Astrocyte (in vitro differentiated cells and primary cell): Measurements from ENCODE around the gene SUFU. TPM values are rescaled to one million over a fixed set of nuclear protein-coding genes. Genes with fewer than 3 reads are reported as not detected.

Source experiments
- DNase-seq: peaks from one replicate; pipeline ENCODE4 v3.0.0-alpha.2; 2010; ENCODE audit warnings: low read depth
- FAIRE-seq: peaks from 2 replicates; lab custom pipeline; 2011; peaks lifted over from hg19 to GRCh38; lab: Jason Lieb, UNC
- H2AFZ ChIP-seq: 2 replicates; pipeline ENCODE4 v1.6.0; 2012; ENCODE audit warnings: low read depth, low read length, inconsistent platforms
- H3K27ac ChIP-seq: 2 replicates; pipeline ENCODE4 v1.5.1; 2011; ENCODE audit warnings: low read depth, low read length, inconsistent platforms
- H3K27me3 ChIP-seq: 2 replicates; pipeline ENCODE4 v1.6.0; 2011; ENCODE audit warnings: low read length, inconsistent platforms; ENCODE audit not compliant: insufficient read depth
- H3K36me3 ChIP-seq: 2 replicates; pipeline ENCODE4 v1.5.1; 2011; ENCODE audit warnings: low read length, inconsistent platforms; ENCODE audit not compliant: insufficient read depth
- H3K4me1 ChIP-seq: 2 replicates; pipeline ENCODE4 v1.5.1; 2011; ENCODE audit warnings: low read length, inconsistent platforms; ENCODE audit not compliant: insufficient read depth
- H3K4me2 ChIP-seq: 2 replicates; pipeline ENCODE4 v1.6.0; 2012; ENCODE audit warnings: low read length, inconsistent platforms
- H3K4me3 ChIP-seq: 2 replicates; pipeline ENCODE4 v1.5.1; 2011; ENCODE audit warnings: low read depth, mild to moderate bottlenecking, low read length, inconsistent platforms; ENCODE audit not compliant: insufficient read depth
- H3K79me2 ChIP-seq: 2 replicates; pipeline ENCODE4 v1.6.0; 2012; ENCODE audit warnings: mild to moderate bottlenecking, low read length, inconsistent platforms; ENCODE audit not compliant: insufficient read depth
- H3K9ac ChIP-seq: 2 replicates; pipeline ENCODE4 v1.6.0; 2012; ENCODE audit warnings: mild to moderate bottlenecking, low read length, inconsistent platforms
- H3K9me3 ChIP-seq: 2 replicates; pipeline ENCODE4 v1.5.1; 2012; ENCODE audit warnings: low read depth, mild to moderate bottlenecking, low read length, inconsistent platforms; ENCODE audit not compliant: insufficient read depth
- H4K20me1 ChIP-seq: 2 replicates; pipeline ENCODE4 v1.6.0; 2012; ENCODE audit warnings: low read length, inconsistent platforms; ENCODE audit not compliant: insufficient read depth
- H3K27ac Mint-ChIP-seq: one replicate; pipeline ENCODE4 v1.8.0; 2021; ENCODE audit warnings: mild to moderate bottlenecking, mixed read lengths; ENCODE audit not compliant: unreplicated experiment
- H3K27me3 Mint-ChIP-seq: one replicate; pipeline ENCODE4 v1.8.0; 2021; ENCODE audit warnings: low read depth, mixed read lengths; ENCODE audit not compliant: unreplicated experiment
- H3K36me3 Mint-ChIP-seq: one replicate; pipeline ENCODE4 v1.8.0; 2021; ENCODE audit warnings: low read depth, mixed read lengths; ENCODE audit not compliant: unreplicated experiment
- H3K4me1 Mint-ChIP-seq: one replicate; pipeline ENCODE4 v1.8.0; 2021; ENCODE audit warnings: low read depth, mixed read lengths; ENCODE audit not compliant: unreplicated experiment
- H3K4me3 Mint-ChIP-seq: one replicate; pipeline ENCODE4 v1.8.0; 2021; ENCODE audit warnings: mild to moderate bottlenecking, moderate library complexity, mixed read lengths; ENCODE audit not compliant: unreplicated experiment
- H3K9me3 Mint-ChIP-seq: one replicate; pipeline ENCODE4 v1.8.0; 2021; ENCODE audit warnings: mild to moderate bottlenecking, mixed read lengths; ENCODE audit not compliant: unreplicated experiment
- EZH2 ChIP-seq: IDR thresholded peaks from 2 replicates; pipeline ENCODE4 v1.6.1; 2012; ENCODE audit warnings: mild to moderate bottlenecking, low read length, inconsistent platforms; ENCODE audit not compliant: insufficient read depth
- total RNA-seq: library from RNA; stranded (reverse); gene quantifications from 2 replicates; pipeline ENCODE4 v1.2.1, GENCODE V29; 2021
- TF ChIP-seq, protein P1 (sequence below): IDR thresholded peaks from 2 replicates; pipeline ENCODE4 v1.5.1; 2011; ENCODE audit warnings: low read depth, mild to moderate bottlenecking, inconsistent platforms, low read length, moderate library complexity; ENCODE audit not compliant: insufficient read depth

SUFU gene
- total RNA-seq, 1 donor from 2014 or later = 25.8 TPM

- Histone ChIP-seq H3K4me1 (peaks cover 7% of the 10 kb centered on the region), H3K79me2 (peaks cover 73% of the 10 kb centered on the region), H4K20me1 (peaks cover 70% of the 10 kb centered on the region), H3K27me3 (no peaks in the 10 kb centered on the region), H3K4me3 (peak overlapping the region; percentile 97), H3K27ac (peak overlapping the region; percentile 74), H3K9me3 (no peaks in the 10 kb centered on the region), H3K36me3 (no peaks in the 10 kb centered on the region), H2AFZ (peak overlapping the region; percentile 29), H3K9ac (peak overlapping the region; percentile 98), H3K4me2 (peak overlapping the region; percentile 97)
- Mint-ChIP-seq H3K4me1 (peaks cover 7% of the 10 kb centered on the region), H3K27me3 (no peaks in the 10 kb centered on the region), H3K27ac (no peak overlapping the region), H3K36me3 (no peaks in the 10 kb centered on the region), H3K9me3 (no peaks in the 10 kb centered on the region), H3K4me3 (no peak overlapping the region)
- FAIRE-seq (no peak), DNase-seq (no peak)
- no peak for TF ChIP-seq EZH2
- TF ChIP-seq, protein P1, sequence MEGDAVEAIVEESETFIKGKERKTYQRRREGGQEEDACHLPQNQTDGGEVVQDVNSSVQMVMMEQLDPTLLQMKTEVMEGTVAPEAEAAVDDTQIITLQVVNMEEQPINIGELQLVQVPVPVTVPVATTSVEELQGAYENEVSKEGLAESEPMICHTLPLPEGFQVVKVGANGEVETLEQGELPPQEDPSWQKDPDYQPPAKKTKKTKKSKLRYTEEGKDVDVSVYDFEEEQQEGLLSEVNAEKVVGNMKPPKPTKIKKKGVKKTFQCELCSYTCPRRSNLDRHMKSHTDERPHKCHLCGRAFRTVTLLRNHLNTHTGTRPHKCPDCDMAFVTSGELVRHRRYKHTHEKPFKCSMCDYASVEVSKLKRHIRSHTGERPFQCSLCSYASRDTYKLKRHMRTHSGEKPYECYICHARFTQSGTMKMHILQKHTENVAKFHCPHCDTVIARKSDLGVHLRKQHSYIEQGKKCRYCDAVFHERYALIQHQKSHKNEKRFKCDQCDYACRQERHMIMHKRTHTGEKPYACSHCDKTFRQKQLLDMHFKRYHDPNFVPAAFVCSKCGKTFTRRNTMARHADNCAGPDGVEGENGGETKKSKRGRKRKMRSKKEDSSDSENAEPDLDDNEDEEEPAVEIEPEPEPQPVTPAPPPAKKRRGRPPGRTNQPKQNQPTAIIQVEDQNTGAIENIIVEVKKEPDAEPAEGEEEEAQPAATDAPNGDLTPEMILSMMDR = no peak
Observed at GRCh38 chr10:102501201-102502028, 2.4 kb upstream of the SUFU start.

DNA sequence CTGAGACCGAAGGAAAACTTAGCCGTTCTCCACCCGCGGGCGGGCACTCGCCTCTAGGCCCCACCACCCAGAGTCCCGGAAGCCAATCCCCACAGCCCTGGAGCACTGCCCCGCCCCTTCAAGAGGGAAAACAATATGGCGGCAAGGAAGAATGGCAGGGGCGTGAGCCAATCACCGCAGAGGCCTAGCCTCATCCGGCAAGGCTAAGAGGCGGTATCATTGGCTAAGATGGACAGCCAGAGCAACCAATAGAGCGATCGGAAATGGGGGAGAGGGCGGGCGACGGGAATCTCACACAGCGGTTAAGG is 1.8 kb upstream of the SUFU start:
- Histone ChIP-seq H2AFZ (peak overlapping the region; percentile 90), H3K4me3 (peak overlapping the region; percentile 97), H3K4me1 (peaks cover 7% of the 10 kb centered on the region), H3K27me3 (no peaks in the 10 kb centered on the region), H3K4me2 (peak overlapping the region; percentile 100), H3K36me3 (no peaks in the 10 kb centered on the region), H4K20me1 (peaks cover 70% of the 10 kb centered on the region), H3K9me3 (no peaks in the 10 kb centered on the region), H3K79me2 (peaks cover 72% of the 10 kb centered on the region), H3K9ac (peak overlapping the region; percentile 98), H3K27ac (peak overlapping the region; percentile 89)
- H3K4me3 Mint-ChIP-seq = no peak overlapping the region
- peaks cover 7% of the 10 kb centered on the region for H3K4me1 Mint-ChIP-seq
- DNase-seq (peak; percentile 98), FAIRE-seq (peak; percentile 32)
- H3K36me3 Mint-ChIP-seq = no peaks in the 10 kb centered on the region
- H3K9me3 Mint-ChIP-seq = no peaks in the 10 kb centered on the region
- H3K27me3 Mint-ChIP-seq = no peaks in the 10 kb centered on the region
- no peak overlapping the region for H3K27ac Mint-ChIP-seq
- no peak for TF ChIP-seq EZH2
- TF ChIP-seq, protein P1 = no peak
